Motor neuron (in vitro differentiated cells): ENCODE results near the gene PARD3. TPM values are rescaled to one million over a fixed set of nuclear protein-coding genes. Genes with fewer than 3 reads are reported as not detected.

Source experiments
- ATAC-seq, 8 experiments: fragments of 200-7000 bp; cut with Tn5 transposase; replicated peaks in 6 of 8; 2 replicates each; pipeline ENCODE4 v1.8.0; 2021; ENCODE audit warnings: mild to moderate bottlenecking in 8 of 8, moderate library complexity in 8 of 8
- H3K27ac ChIP-seq, 2 donors: fragments of 250-450 bp; sonication (Bioruptor Pico); 2 replicates each; pipeline ENCODE4 v1.9.0; 2021; ENCODE audit warnings: antibody characterized with exemption in 2 of 2, mild to moderate bottlenecking in 2 of 2, moderate library complexity in 1 of 2
- H3K4me1 ChIP-seq, 2 donors: fragments of 250-450 bp; sonication (Bioruptor Pico); replicated peaks in 1 of 2; 2 replicates each; pipeline ENCODE4 v1.6.1; 2021; ENCODE audit warnings: antibody characterized with exemption in 2 of 2, mild to moderate bottlenecking in 2 of 2, moderate library complexity in 1 of 2
- H3K4me3 ChIP-seq, 5 donors: fragments of 250-450 bp; sonication (Bioruptor Pico); 2 replicates each; pipeline ENCODE4 v1.9.0; 2021; ENCODE audit warnings: antibody characterized with exemption in 5 of 5, mild to moderate bottlenecking in 5 of 5, moderate library complexity in 4 of 5
- WGBS, 10 experiments: fragments of 450-650 bp; shearing (Covaris generic); methylation state at CpG; one replicate each; pipeline ENCODE4 v1.0.0; 2022; 5-methylcytosine and 5-hydroxymethylcytosine counted together
- in situ Hi-C, 9 experiments: fragments of 400-800 bp; cut with MboI; loops; one replicate each; pipeline ENCODE4 v1.15.0; 2021; ENCODE audit warnings: low sequenced_read_pairs in 9 of 9, low pct_unique_long_range_greater_than_20kb in 2 of 9; ENCODE audit not compliant: unreplicated experiment in 9 of 9
- total RNA-seq, 8 experiments: library from RNA; unstranded; fragments of 300-600 nt; gene quantifications; 2 replicates each; pipeline versions ENCODE4 v1.2.3 to v1.2.4, GENCODE V29; 2022

The PARD3 gene
- total RNA-seq, 8 experiments from 2014 or later, result 21.5 to 154 (median 34.0) TPM

DNA sequence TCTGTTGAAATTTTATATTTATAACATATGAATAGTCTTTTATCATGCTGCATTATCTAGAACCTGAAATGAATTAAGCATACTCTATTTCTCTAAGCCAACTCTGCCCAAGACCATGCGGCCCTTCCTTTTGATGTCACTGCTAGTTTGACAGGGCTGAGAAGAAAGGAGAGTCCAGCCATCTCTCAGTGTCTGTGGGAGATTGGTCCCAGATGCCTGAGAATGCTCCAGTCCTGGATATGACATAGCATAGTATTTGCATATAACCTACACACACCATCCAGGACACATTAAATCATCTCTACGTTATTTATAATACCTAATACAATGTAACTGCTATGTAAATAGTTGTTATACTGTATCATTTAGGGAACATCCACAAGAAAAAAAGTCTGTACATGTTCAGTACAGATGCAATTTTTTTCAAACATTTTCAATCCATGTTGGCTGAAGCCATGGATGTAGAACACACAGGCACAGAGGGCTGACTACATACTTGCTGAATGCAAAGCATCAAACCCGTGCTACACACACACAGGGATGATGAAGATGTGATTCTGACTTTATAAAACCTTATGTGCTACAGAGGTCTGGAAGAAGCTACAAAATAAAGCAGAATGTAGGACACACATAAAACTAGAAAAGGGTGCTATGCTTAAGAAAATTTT, 315.4 kb downstream of the PARD3 start:
- peak in 5 of 8 experiments; percentile 74 to 89 (median 78) for ATAC-seq
- in situ Hi-C loops, result no loop called here

GRCh38 chr10:34498821-34499220, 316.3 kb downstream of the PARD3 start:
- Histone ChIP-seq H3K27ac (no peak overlapping the region), H3K4me3 (no peak overlapping the region), H3K4me1 (peaks cover 0 to 8% of the 10 kb centered on the region in 2 donors)
- in situ Hi-C loops, result no loop called here
- 86 to 100% (median 100%) methylated on average over 1 of the region's 1 CpG; no CpG with 5 or more reads in 3 of the 10 experiments for WGBS, 10 experiments
- no peak for ATAC-seq

More for the DNA sequence above, 315.4 kb downstream of the PARD3 start:
- Histone ChIP-seq H3K27ac (peak overlapping the region in 1 of 2 donors; percentile 16), H3K4me1 (peaks cover 0 to 8% of the 10 kb centered on the region in 2 donors), H3K4me3 (no peak overlapping the region)
- 74 to 94% (median 84%) methylated on average over 1 to 3 of the region's 3 CpGs; no CpG with 5 or more reads in 1 of the 10 experiments for WGBS, 10 experiments

DNA sequence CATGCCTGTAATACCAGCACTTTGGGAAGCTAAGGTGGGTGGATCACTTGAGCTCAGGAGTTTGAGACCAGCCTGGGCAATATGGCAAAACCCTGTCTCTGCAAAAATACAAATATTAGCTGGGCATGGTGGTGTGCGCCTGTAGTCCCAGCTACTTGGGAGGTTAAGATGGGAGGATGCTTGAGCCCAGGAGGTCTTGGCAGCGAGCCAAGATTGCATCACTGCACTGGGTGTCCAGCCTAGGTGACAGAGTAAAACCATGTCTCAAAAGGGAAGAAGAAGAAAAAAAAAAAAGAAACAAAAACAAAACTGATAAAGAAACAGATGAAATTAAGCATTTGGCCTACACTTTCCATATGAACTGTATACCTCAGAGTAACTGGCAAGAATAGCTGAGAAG, 319.2 kb downstream of the PARD3 start:
- no peak for ATAC-seq
- WGBS, 10 experiments, result 20 to 100% (median 100%) methylated on average over 1 to 2 of the region's 2 CpGs; no CpG with 5 or more reads in 1 of the 10 experiments
- Histone ChIP-seq H3K27ac (no peak overlapping the region), H3K4me3 (no peak overlapping the region), H3K4me1 (peaks cover 7 to 19% of the 10 kb centered on the region in 2 donors)
- in situ Hi-C loops, result no loop called here

DNA sequence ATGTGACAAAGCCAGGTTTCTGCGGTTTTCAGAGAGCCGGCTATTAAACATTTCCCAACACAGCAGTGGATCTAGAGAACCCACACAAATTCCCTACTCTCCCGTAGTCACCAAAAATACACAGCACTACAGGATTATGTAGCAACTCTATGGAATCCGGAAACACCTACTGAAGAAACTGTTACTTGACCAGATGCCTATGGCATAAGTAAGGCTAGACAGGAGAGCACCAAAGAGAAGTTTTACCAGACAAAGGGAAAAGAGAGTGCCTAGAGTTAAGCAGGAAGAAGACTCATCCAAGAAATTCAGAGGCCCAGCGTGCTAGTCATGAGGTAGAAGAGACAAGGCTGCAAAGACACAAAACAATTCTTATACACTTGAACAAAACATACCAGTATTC, 321.1 kb downstream of the PARD3 start:
- ATAC-seq, result no peak
- H3K4me1 ChIP-seq, result peaks cover 7 to 14% of the 10 kb centered on the region in 2 donors
- no peak overlapping the region for H3K4me3 ChIP-seq
- WGBS, 10 experiments, result 88 to 100% (median 100%) methylated on average over 1 to 4 of the region's 5 CpGs; no CpG with 5 or more reads in 1 of the 10 experiments
- in situ Hi-C loops, result no loop called here
- no peak overlapping the region for H3K27ac ChIP-seq

GRCh38 chr10:34492081-34492480, 323.0 kb downstream of the PARD3 start:
- peak overlapping the region in 1 of 2 donors; percentile 42 for H3K27ac ChIP-seq
- WGBS, 10 experiments, result 24 to 95% (median 69%) methylated on average over 2 to 7 of the region's 7 CpGs; no CpG with 5 or more reads in 1 of the 10 experiments
- ATAC-seq, result peak in 5 of 8 experiments; percentile 74 to 91 (median 85)
- H3K4me3 ChIP-seq, result no peak overlapping the region
- H3K4me1 ChIP-seq, result peaks cover 8 to 15% of the 10 kb centered on the region in 2 donors
- in situ Hi-C loops, result no loop called here

DNA sequence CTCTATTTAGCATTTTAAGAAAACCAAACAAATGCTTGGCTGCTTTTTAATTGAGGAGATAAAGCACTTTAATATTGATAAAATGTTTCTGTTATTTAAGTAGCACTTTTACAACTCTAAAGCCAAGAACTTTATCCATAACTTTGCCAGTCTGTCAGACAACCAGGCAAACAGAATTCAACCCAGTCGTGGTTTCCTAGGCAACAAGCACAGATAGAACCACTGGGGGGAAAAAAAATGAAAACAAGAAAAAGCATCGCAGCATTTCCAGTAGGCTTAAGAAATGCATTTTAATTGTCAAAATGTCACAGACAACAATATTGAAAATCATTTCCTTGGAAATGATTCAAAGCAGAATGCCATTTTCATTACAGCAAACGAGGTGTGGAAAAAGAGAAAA, 323.4 kb downstream of the PARD3 start:
- in situ Hi-C loops, result no loop called here
- no peak overlapping the region for H3K4me3 ChIP-seq
- ATAC-seq, result peak in 5 of 8 experiments; percentile 57 to 75 (median 66)
- peaks cover 10 to 15% of the 10 kb centered on the region in 2 donors for H3K4me1 ChIP-seq
- WGBS, 10 experiments, result 0 to 100% (median 39%) methylated on average over 1 to 3 of the region's 3 CpGs
- no peak overlapping the region for H3K27ac ChIP-seq

- in situ Hi-C loops, result no loop called here
- 51 to 93% (median 74%) methylated on average over 3 to 7 of the region's 7 CpGs; no CpG with 5 or more reads in 1 of the 10 experiments for WGBS, 10 experiments
- H3K27ac ChIP-seq, result no peak overlapping the region
- H3K4me3 ChIP-seq, result no peak overlapping the region
- peaks cover 10 to 15% of the 10 kb centered on the region in 2 donors for H3K4me1 ChIP-seq
- ATAC-seq, result peak; percentile 18 to 94 (median 80)
Observed at GRCh38 chr10:34489973-34490745, 324.9 kb downstream of the PARD3 start.

- Histone ChIP-seq H3K4me3 (no peak overlapping the region), H3K27ac (no peak overlapping the region), H3K4me1 (peaks cover 10 to 15% of the 10 kb centered on the region in 2 donors)
- no peak for ATAC-seq
- in situ Hi-C loops, result no loop called here
- 20 to 100% (median 95%) methylated on average over 1 to 3 of the region's 3 CpGs for WGBS, 10 experiments
Observed at GRCh38 chr10:34489411-34489810, 325.7 kb downstream of the PARD3 start.

DNA sequence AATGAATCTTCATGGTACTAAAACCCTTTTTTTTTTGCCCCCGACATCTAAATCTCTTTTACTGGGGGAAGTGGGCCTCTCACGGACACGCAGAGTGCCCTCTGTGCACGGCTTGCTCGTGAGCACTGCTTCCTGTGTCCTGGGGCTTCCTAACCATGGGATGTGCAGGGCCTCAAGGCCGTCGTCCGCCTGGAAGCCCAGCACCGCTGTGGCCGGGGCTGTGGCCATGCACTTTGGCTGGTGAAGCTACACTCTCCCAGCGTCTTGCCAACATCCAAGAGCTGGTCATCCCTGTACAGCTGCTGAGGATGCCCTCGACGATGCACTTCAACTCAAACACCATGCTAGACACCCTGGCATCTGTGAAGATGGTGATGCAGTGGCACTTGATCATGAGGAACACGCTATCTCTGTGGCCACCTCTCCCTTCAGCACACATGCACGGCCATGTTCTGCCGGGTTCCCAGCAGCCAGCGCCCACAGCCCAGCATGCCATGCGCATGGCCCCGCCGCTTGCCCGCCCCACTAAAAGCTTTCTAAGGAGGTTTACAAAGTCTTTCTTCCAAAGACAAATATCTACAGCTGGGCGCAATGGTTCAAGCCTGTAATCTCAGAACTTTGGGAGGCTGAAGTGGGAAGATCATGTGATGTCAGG, 326.5 kb downstream of the PARD3 start:
- no peak overlapping the region for H3K4me3 ChIP-seq
- H3K27ac ChIP-seq, result no peak overlapping the region
- no peak for ATAC-seq
- in situ Hi-C loops, result no loop called here
- WGBS, 10 experiments, result 90 to 100% (median 98%) methylated on average over 3 to 13 of the region's 22 CpGs; no CpG with 5 or more reads in 2 of the 10 experiments
- peaks cover 10 to 15% of the 10 kb centered on the region in 2 donors for H3K4me1 ChIP-seq

- WGBS, 10 experiments, result 83 to 100% (median 97%) methylated on average over 1 to 5 of the region's 5 CpGs
- Histone ChIP-seq H3K4me1 (peaks cover 3 to 5% of the 10 kb centered on the region in 2 donors), H3K4me3 (no peak overlapping the region), H3K27ac (no peak overlapping the region)
- in situ Hi-C loops, result no loop called here
- ATAC-seq, result no peak
Observed at GRCh38 chr10:34486008-34486407, 329.1 kb downstream of the PARD3 start.

- no peak overlapping the region for H3K27ac ChIP-seq
- no peak overlapping the region for H3K4me3 ChIP-seq
- 80 to 100% (median 100%) methylated on average over 1 to 3 of the region's 4 CpGs; no CpG with 5 or more reads in 2 of the 10 experiments for WGBS, 10 experiments
- H3K4me1 ChIP-seq, result peaks cover 3 to 4% of the 10 kb centered on the region in 2 donors
- in situ Hi-C loops, result no loop called here
- ATAC-seq, result no peak
Observed at GRCh38 chr10:34484164-34484563, 330.9 kb downstream of the PARD3 start.

DNA sequence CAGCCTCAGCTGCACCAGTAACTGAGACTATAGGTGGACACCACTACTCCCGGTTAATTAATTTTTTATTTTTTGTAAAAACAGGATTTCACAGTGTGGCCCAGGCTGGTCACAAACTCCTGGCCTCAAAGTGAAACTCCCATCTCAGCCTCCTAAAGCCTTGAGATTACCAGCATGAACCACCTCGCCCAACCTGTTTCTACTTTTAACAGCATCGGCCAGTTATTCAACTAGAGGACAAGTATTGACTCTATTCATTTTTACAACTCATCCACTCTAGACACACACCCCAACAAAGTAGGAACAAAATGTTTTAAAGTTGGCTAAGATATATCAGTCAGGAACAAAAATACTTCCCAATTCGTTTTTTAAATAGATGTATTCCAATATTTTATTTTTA, 334.8 kb downstream of the PARD3 start:
- in situ Hi-C loops, result no loop called here
- WGBS, 10 experiments, result 81 to 100% (median 89%) methylated on average over 1 to 4 of the region's 4 CpGs; no CpG with 5 or more reads in 1 of the 10 experiments

More for the DNA sequence above, 334.8 kb downstream of the PARD3 start:
- ATAC-seq, result no peak
- Histone ChIP-seq H3K4me3 (no peak overlapping the region), H3K4me1 (no peaks in the 10 kb centered on the region), H3K27ac (no peak overlapping the region)
